Measurements from ENCODE around the gene HEXD.

The HEXD gene

GRCh38 chr17:82389379-82389778, 28.8 kb upstream of the HEXD start:
- DNase-seq (no peak), ATAC-seq (ENCODE audit: insufficient read depth, low read depth) (no peak)
- Histone ChIP-seq H2AFZ (ENCODE audit: low read depth, low read length) (no peak overlapping the region), H3K9me3 (ENCODE audit: insufficient read depth, low read length, severe bottlenecking) (no peaks in the 10 kb centered on the region), H3K36me3 (ENCODE audit: insufficient read depth, low read length) (peaks cover 25% of the 10 kb centered on the region), H4K20me1 (ENCODE audit: insufficient read depth, low read length) (no peaks in the 10 kb centered on the region), H3K79me2 (ENCODE audit: insufficient read depth, low read length) (no peaks in the 10 kb centered on the region), H3K4me1 (ENCODE audit: insufficient read depth, low read length) (no peaks in the 10 kb centered on the region), H3K9ac (ENCODE audit: low read depth, low read length) (no peak overlapping the region), H3K27ac (ENCODE audit: low read length) (no peak overlapping the region), H3K27me3 (ENCODE audit: insufficient read depth, low read length, poor library complexity) (no peaks in the 10 kb centered on the region), H3K4me2 (ENCODE audit: insufficient read depth, low read length) (no peak overlapping the region), H3K4me3 (ENCODE audit: low read depth in 1 of 2, low read length in 2 of 2) (no peak overlapping the region)
- no peak for TF ChIP-seq CTCF (IDR thresholded peaks at IDR 0.05; ENCODE audit: borderline replicate concordance, extremely low read depth, low read length, poor library complexity, severe bottlenecking)
- no peak for TF ChIP-seq EZH2 (IDR thresholded peaks at IDR 0.05; ENCODE audit: borderline replicate concordance, low read depth, low read length, severe bottlenecking)

GRCh38 chr17:82390015-82390859, 27.9 kb upstream of the HEXD start:
- Histone ChIP-seq H3K4me1 (ENCODE audit: insufficient read depth, low read length) (no peaks in the 10 kb centered on the region), H3K9ac (ENCODE audit: low read depth, low read length) (no peak overlapping the region), H3K9me3 (ENCODE audit: insufficient read depth, low read length, severe bottlenecking) (no peaks in the 10 kb centered on the region), H3K79me2 (ENCODE audit: insufficient read depth, low read length) (no peaks in the 10 kb centered on the region), H3K36me3 (ENCODE audit: insufficient read depth, low read length) (peaks cover 25% of the 10 kb centered on the region), H4K20me1 (ENCODE audit: insufficient read depth, low read length) (no peaks in the 10 kb centered on the region), H3K27ac (ENCODE audit: low read length) (no peak overlapping the region), H3K4me2 (ENCODE audit: insufficient read depth, low read length) (no peak overlapping the region), H2AFZ (ENCODE audit: low read depth, low read length) (no peak overlapping the region), H3K27me3 (ENCODE audit: insufficient read depth, low read length, poor library complexity) (no peaks in the 10 kb centered on the region), H3K4me3 (ENCODE audit: low read depth in 1 of 2, low read length in 2 of 2) (no peak overlapping the region)
- ATAC-seq (ENCODE audit: insufficient read depth, low read depth) (no peak), DNase-seq (no peak)
- no peak for TF ChIP-seq CTCF (IDR thresholded peaks at IDR 0.05; ENCODE audit: borderline replicate concordance, extremely low read depth, low read length, poor library complexity, severe bottlenecking)
- TF ChIP-seq EZH2 (IDR thresholded peaks at IDR 0.05; ENCODE audit: borderline replicate concordance, low read depth, low read length, severe bottlenecking), result no peak

- H3K9ac ChIP-seq (ENCODE audit: low read depth, low read length), result no peak overlapping the region
- H3K4me3 ChIP-seq (ENCODE audit: low read depth in 1 of 2, low read length in 2 of 2), result no peak overlapping the region
- H3K4me1 ChIP-seq (ENCODE audit: insufficient read depth, low read length), result no peaks in the 10 kb centered on the region
- DNase-seq (no peak), ATAC-seq (ENCODE audit: insufficient read depth, low read depth) (no peak)
- no peak overlapping the region for H3K27ac ChIP-seq (ENCODE audit: low read length)
- H3K9me3 ChIP-seq (ENCODE audit: insufficient read depth, low read length, severe bottlenecking), result no peaks in the 10 kb centered on the region
- H3K27me3 ChIP-seq (ENCODE audit: insufficient read depth, low read length, poor library complexity), result no peaks in the 10 kb centered on the region
- no peak overlapping the region for H2AFZ ChIP-seq (ENCODE audit: low read depth, low read length)
- peaks cover 25% of the 10 kb centered on the region for H3K36me3 ChIP-seq (ENCODE audit: insufficient read depth, low read length)
- H3K79me2 ChIP-seq (ENCODE audit: insufficient read depth, low read length), result no peaks in the 10 kb centered on the region
- no peaks in the 10 kb centered on the region for H4K20me1 ChIP-seq (ENCODE audit: insufficient read depth, low read length)
- no peak overlapping the region for H3K4me2 ChIP-seq (ENCODE audit: insufficient read depth, low read length)
- TF ChIP-seq CTCF (IDR thresholded peaks at IDR 0.05; ENCODE audit: borderline replicate concordance, extremely low read depth, low read length, poor library complexity, severe bottlenecking) (no peak), EZH2 (IDR thresholded peaks at IDR 0.05; ENCODE audit: borderline replicate concordance, low read depth, low read length, severe bottlenecking) (no peak)
Observed at GRCh38 chr17:82390860-82391435, 27.2 kb upstream of the HEXD start.

All from DND-41 (cell line).